Mesenchymal stem cell (in vitro differentiated cells and primary cell): ENCODE results near the gene SDC1.

Experiments used
- DNase-seq: peaks from one replicate; pipeline ENCODE4 v3.0.0-alpha.2; 2013
- H2AFZ ChIP-seq: one replicate; pipeline ENCODE4 v1.6.1; 2013; ENCODE audit warnings: low read depth, mild to moderate bottlenecking, control low read depth, inconsistent platforms, low read length, moderate library complexity
- H2AK5ac ChIP-seq: 2 replicates; pipeline ENCODE4 v1.6.1; 2013; ENCODE audit warnings: low read length, moderate library complexity, mild to moderate bottlenecking, inconsistent platforms; ENCODE audit not compliant: severe bottlenecking
- H2BK120ac ChIP-seq: one replicate; pipeline ENCODE4 v1.6.1; 2013; ENCODE audit warnings: low read depth, mild to moderate bottlenecking, inconsistent platforms, low read length, moderate library complexity
- H2BK12ac ChIP-seq, 2 experiments: one replicate each; pipeline ENCODE4 v1.6.1; 2013; ENCODE audit warnings: inconsistent platforms in 2 of 2, low read length in 2 of 2, mild to moderate bottlenecking in 2 of 2, moderate library complexity in 2 of 2, control low read depth in 1 of 2
- H2BK15ac ChIP-seq: one replicate; pipeline ENCODE4 v1.6.1; 2013; ENCODE audit warnings: mild to moderate bottlenecking, low read depth, inconsistent platforms; ENCODE audit not compliant: poor library complexity, severe bottlenecking
- H2BK5ac ChIP-seq: 2 replicates; pipeline ENCODE4 v1.6.1; 2013; ENCODE audit warnings: low read depth, mild to moderate bottlenecking, low read length, control low read depth, inconsistent platforms; ENCODE audit not compliant: poor library complexity, severe bottlenecking
- H3K14ac ChIP-seq, 2 experiments: one replicate each; pipeline ENCODE4 v1.6.1; 2013; ENCODE audit warnings: inconsistent platforms in 2 of 2, low read length in 2 of 2, control low read depth in 1 of 2, mild to moderate bottlenecking in 1 of 2, moderate library complexity in 1 of 2
- H3K18ac ChIP-seq, 2 experiments: one replicate each; pipeline ENCODE4 v1.6.1; 2013; ENCODE audit warnings: inconsistent platforms in 2 of 2, low read length in 2 of 2, control low read depth in 1 of 2, low read depth in 1 of 2, mild to moderate bottlenecking in 1 of 2
- H3K23ac ChIP-seq, 2 experiments: one replicate each; pipeline ENCODE4 v1.6.1; 2013; ENCODE audit warnings: inconsistent platforms in 2 of 2, low read length in 2 of 2, mild to moderate bottlenecking in 2 of 2, moderate library complexity in 2 of 2, control low read depth in 1 of 2
- H3K27ac ChIP-seq: 2 replicates; pipeline ENCODE4 v1.5.1; 2013; ENCODE audit warnings: mild to moderate bottlenecking, moderate library complexity, low read length, control low read depth, inconsistent platforms; ENCODE audit not compliant: poor library complexity, severe bottlenecking
- H3K27me3 ChIP-seq, 2 experiments: 2 replicates each; pipeline versions ENCODE4 v1.6.1 to v1.7.0; 2013; ENCODE audit warnings: low read length in 2 of 2, mild to moderate bottlenecking in 2 of 2, moderate library complexity in 2 of 2, control low read depth in 1 of 2, inconsistent platforms in 1 of 2; ENCODE audit not compliant: control insufficient read depth in 1 of 2, insufficient read depth in 1 of 2
- H3K36me3 ChIP-seq, 2 experiments: 2 replicates each; pipeline versions ENCODE4 v1.6.1 to v1.7.0; 2013; ENCODE audit warnings: low read length in 2 of 2, control low read depth in 1 of 2, inconsistent platforms in 1 of 2, low read depth in 1 of 2, mild to moderate bottlenecking in 1 of 2; ENCODE audit not compliant: insufficient read depth in 2 of 2, control insufficient read depth in 1 of 2
- H3K4ac ChIP-seq, 2 experiments: one replicate each; pipeline ENCODE4 v1.6.1; 2013; ENCODE audit warnings: inconsistent platforms in 2 of 2, low read length in 2 of 2, mild to moderate bottlenecking in 2 of 2, moderate library complexity in 2 of 2, control low read depth in 1 of 2, low read depth in 1 of 2
- H3K4me1 ChIP-seq: 2 replicates; pipeline ENCODE4 v1.6.1; 2013; ENCODE audit warnings: low read depth, low read length, control low read depth; ENCODE audit not compliant: control insufficient read depth, insufficient read depth
- H3K4me2 ChIP-seq: 2 replicates; pipeline ENCODE4 v1.6.1; 2013; ENCODE audit warnings: low read length, mild to moderate bottlenecking, inconsistent platforms; ENCODE audit not compliant: poor library complexity, severe bottlenecking
- H3K4me3 ChIP-seq, 2 experiments: 2 replicates each; pipeline versions ENCODE4 v1.5.1 to v1.7.0; 2013; ENCODE audit warnings: low read length in 2 of 2, mild to moderate bottlenecking in 2 of 2, control low read depth in 1 of 2, low read depth in 1 of 2; ENCODE audit not compliant: insufficient read depth in 1 of 2
- H3K79me1 ChIP-seq: replicated peaks from 2 replicates; pipeline ENCODE4 v1.6.1; 2013; ENCODE audit warnings: mild to moderate bottlenecking, control low read depth, low read length, inconsistent platforms; ENCODE audit not compliant: poor library complexity, severe bottlenecking
- H3K9ac ChIP-seq: 2 replicates; pipeline ENCODE4 v1.7.0; 2013; ENCODE audit warnings: mild to moderate bottlenecking, low read length, moderate library complexity
- H3K9me3 ChIP-seq: 2 replicates; pipeline ENCODE4 v1.7.0; 2013; ENCODE audit warnings: mild to moderate bottlenecking, low read length; ENCODE audit not compliant: control insufficient read depth
- H4K8ac ChIP-seq: one replicate; pipeline ENCODE4 v1.6.1; 2013; ENCODE audit warnings: inconsistent platforms, mild to moderate bottlenecking, low read length, moderate library complexity
- H4K91ac ChIP-seq: one replicate; pipeline ENCODE4 v1.6.1; 2013; ENCODE audit warnings: mild to moderate bottlenecking, low read length, inconsistent platforms
- WGBS: methylation state at CpG from one replicate; pipeline ENCODE4 v1.1.7; 2013; ENCODE audit warnings: mixed read lengths; 5-methylcytosine and 5-hydroxymethylcytosine counted together

Gene SDC1

GRCh38 chr2:20211860-20212458, 13.0 kb downstream of the SDC1 start:
- Histone ChIP-seq H3K4me2 (no peak overlapping the region), H2BK15ac (no peak overlapping the region), H3K4me3 (no peak overlapping the region), H3K79me1 (peaks cover 36% of the 10 kb centered on the region), H3K9ac (no peak overlapping the region), H3K18ac (peak overlapping the region; percentile 86 to 92), H2AFZ (peak overlapping the region; percentile 46), H3K23ac (no peak overlapping the region), H3K36me3 (peaks cover under 1 to 24% of the 10 kb centered on the region in 2 experiments), H3K27ac (peak overlapping the region; percentile 13), H3K27me3 (no peaks in the 10 kb centered on the region), H3K4me1 (peaks cover 53% of the 10 kb centered on the region), H4K8ac (peak overlapping the region; percentile 92), H2BK120ac (peak overlapping the region; percentile 74), H4K91ac (peak overlapping the region; percentile 84), H3K9me3 (no peaks in the 10 kb centered on the region), H3K14ac (peak overlapping the region in 1 of 2 experiments; percentile 85), H2AK5ac (peak overlapping the region; percentile 37), H3K4ac (peak overlapping the region; percentile 54 to 89), H2BK5ac (no peak overlapping the region), H2BK12ac (peak overlapping the region; percentile 14 to 93)
- 86% methylated on average over 14 of the region's 14 CpGs for WGBS
- DNase-seq = no peak

GRCh38 chr2:20211420-20211819, 13.5 kb downstream of the SDC1 start:
- peak overlapping the region; percentile 16 for H4K8ac ChIP-seq
- no peak overlapping the region for H3K4me2 ChIP-seq
- H3K4me3 ChIP-seq = no peak overlapping the region
- peak overlapping the region in 1 of 2 experiments; percentile 49 for H3K4ac ChIP-seq
- H2BK12ac ChIP-seq = peak overlapping the region; percentile 14 to 93
- no peak overlapping the region for H2AFZ ChIP-seq
- H3K9ac ChIP-seq = no peak overlapping the region
- no peak overlapping the region for H3K14ac ChIP-seq
- H2BK5ac ChIP-seq = no peak overlapping the region
- H2BK15ac ChIP-seq = peak overlapping the region; percentile 70
- H3K4me1 ChIP-seq = peaks cover 56% of the 10 kb centered on the region
- peaks cover 3 to 19% of the 10 kb centered on the region in 2 experiments for H3K36me3 ChIP-seq
- peak overlapping the region in 1 of 2 experiments; percentile 14 for H3K23ac ChIP-seq
- H3K18ac ChIP-seq = peak overlapping the region in 1 of 2 experiments; percentile 86
- no peak overlapping the region for H3K27ac ChIP-seq
- peak overlapping the region; percentile 74 for H2BK120ac ChIP-seq
- H3K27me3 ChIP-seq = no peaks in the 10 kb centered on the region
- peak overlapping the region; percentile 16 for H2AK5ac ChIP-seq
- no peak for DNase-seq
- no peaks in the 10 kb centered on the region for H3K9me3 ChIP-seq
- peak overlapping the region; percentile 47 for H4K91ac ChIP-seq
- 86% methylated on average over 12 of the region's 12 CpGs for WGBS
- peaks cover 39% of the 10 kb centered on the region for H3K79me1 ChIP-seq

- Histone ChIP-seq H3K27me3 (no peaks in the 10 kb centered on the region), H2AFZ (no peak overlapping the region)
Measured at GRCh38 chr2:20210462-20210861, 14.5 kb downstream of the SDC1 start.

GRCh38 chr2:20209373-20210109, 15.4 kb downstream of the SDC1 start:
- no peak overlapping the region for H2BK15ac ChIP-seq
- H3K9ac ChIP-seq = no peak overlapping the region
- no peaks in the 10 kb centered on the region for H3K9me3 ChIP-seq
- H3K14ac ChIP-seq = no peak overlapping the region
- H3K27me3 ChIP-seq = no peaks in the 10 kb centered on the region
- WGBS = 94% methylated on average over 21 of the region's 21 CpGs
- no peak for DNase-seq
- H2BK12ac ChIP-seq = peak overlapping the region in 1 of 2 experiments; percentile 59
- H4K8ac ChIP-seq = no peak overlapping the region
- H3K4ac ChIP-seq = peak overlapping the region in 1 of 2 experiments; percentile 9
- H2AK5ac ChIP-seq = no peak overlapping the region
- H3K4me3 ChIP-seq = no peak overlapping the region
- no peak overlapping the region for H3K27ac ChIP-seq
- no peak overlapping the region for H2BK5ac ChIP-seq
- H3K18ac ChIP-seq = no peak overlapping the region
- H3K79me1 ChIP-seq = peaks cover 45% of the 10 kb centered on the region
- peaks cover 10 to 24% of the 10 kb centered on the region in 2 experiments for H3K36me3 ChIP-seq
- no peak overlapping the region for H4K91ac ChIP-seq
- no peak overlapping the region for H2AFZ ChIP-seq
- H3K4me2 ChIP-seq = no peak overlapping the region
- no peak overlapping the region for H2BK120ac ChIP-seq
- peaks cover 53% of the 10 kb centered on the region for H3K4me1 ChIP-seq
- H3K23ac ChIP-seq = no peak overlapping the region

More at GRCh38 chr2:20210462-20210861, 14.5 kb downstream of the SDC1 start:
- Histone ChIP-seq H2AK5ac (no peak overlapping the region), H3K4me3 (no peak overlapping the region), H3K4me1 (peaks cover 58% of the 10 kb centered on the region), H3K4me2 (no peak overlapping the region), H2BK120ac (no peak overlapping the region), H3K27ac (no peak overlapping the region), H3K9ac (no peak overlapping the region), H3K79me1 (peaks cover 41% of the 10 kb centered on the region), H3K18ac (no peak overlapping the region), H4K8ac (no peak overlapping the region), H2BK12ac (no peak overlapping the region), H4K91ac (peak overlapping the region; percentile 52), H3K9me3 (no peaks in the 10 kb centered on the region), H2BK5ac (no peak overlapping the region), H3K36me3 (peaks cover 3 to 20% of the 10 kb centered on the region in 2 experiments), H3K4ac (no peak overlapping the region), H3K14ac (no peak overlapping the region), H2BK15ac (no peak overlapping the region), H3K23ac (no peak overlapping the region)
- no peak for DNase-seq
- WGBS = 98% methylated on average over 8 of the region's 8 CpGs
